ENCODE results near the gene MPRIP. TPM values are rescaled to one million over a fixed set of nuclear protein-coding genes. Genes with fewer than 3 reads are reported as not detected.

Gene MPRIP
- total and polyA plus RNA-seq, 2 donors (not counting 1 experiment from before 2014, with no cell fraction given), result 130 to 299 TPM

- no peaks in the 10 kb centered on the region for H3K79me2 ChIP-seq (ENCODE audit: control insufficient read depth, insufficient read depth, low read length)
- H3K27ac ChIP-seq (ENCODE audit: low read length in 2 of 2), result no peak overlapping the region
- ATAC-seq (ENCODE audit: low read depth) (no peak), DNase-seq (no peak)
- no peaks in the 10 kb centered on the region for H4K20me1 ChIP-seq (ENCODE audit: control insufficient read depth, insufficient read depth, low read length, poor library complexity, severe bottlenecking)
- H3K36me3 ChIP-seq (replicated peaks in 1 of 2; ENCODE audit: control extremely low read depth in 1 of 2, control insufficient read depth in 1 of 2, extremely low read depth in 1 of 2, insufficient read depth in 2 of 2, low read length in 1 of 2), result peaks cover 1 to 80% of the 10 kb centered on the region in 2 experiments
- no peaks in the 10 kb centered on the region for H3K27me3 Mint-ChIP-seq
- CTCF ChIA-PET, result no interaction called here
- H2AFZ ChIP-seq (ENCODE audit: insufficient read depth, low read depth, low read length, poor library complexity, severe bottlenecking), result no peak overlapping the region
- 94% methylated on average over 17 of the region's 17 CpGs for WGBS (ENCODE audit: insufficient coverage)
- no peaks in the 10 kb centered on the region for H3K9me3 Mint-ChIP-seq (ENCODE audit: insufficient read depth)
- TF ChIP-seq EZH2 (IDR thresholded peaks at IDR 0.05; ENCODE audit: borderline replicate concordance, insufficient read depth, low read depth, low read length, poor library complexity, severe bottlenecking) (no peak), CTCF (IDR thresholded peaks at IDR 0.05) (no peak)
- POLR2A ChIA-PET, result no interaction called here
- H3K4me1 Mint-ChIP-seq, result no peaks in the 10 kb centered on the region
- no peak overlapping the region for H3K9ac ChIP-seq (ENCODE audit: low read length)
- H3K9me3 ChIP-seq (ENCODE audit: control extremely low read depth in 1 of 3, control insufficient read depth in 2 of 3, insufficient read depth in 1 of 3, low read length in 2 of 3), result no peaks in the 10 kb centered on the region
- intact Hi-C loops (cut with micrococcal nuclease), result no loop called here
- H3K4me3 ChIP-seq (ENCODE audit: control extremely low read depth in 1 of 5, extremely low read depth in 1 of 5, insufficient read depth in 1 of 5, low read depth in 2 of 5, low read length in 4 of 5), result no peak overlapping the region
- H3K4me1 ChIP-seq (ENCODE audit: control insufficient read depth in 2 of 2, insufficient read depth in 2 of 2, low read length in 2 of 2), result no peaks in the 10 kb centered on the region
- H3K4me2 ChIP-seq (replicated peaks; ENCODE audit: low read depth, low read length, poor library complexity, severe bottlenecking), result no peak overlapping the region
- no peak overlapping the region for H3K27ac Mint-ChIP-seq
- no peak overlapping the region for H3K4me3 Mint-ChIP-seq
- H3K27me3 ChIP-seq (replicated peaks in 1 of 4; ENCODE audit: control extremely low read depth in 1 of 4, control insufficient read depth in 3 of 4, insufficient read depth in 4 of 4, low read length in 3 of 4), result no peaks in the 10 kb centered on the region
Measured at GRCh38 chr17:17164676-17165075, 122.4 kb downstream of the MPRIP start.

- no peak for DNase-seq
- Histone ChIP-seq H3K9me3 (ENCODE audit: control extremely low read depth in 1 of 3, control insufficient read depth in 2 of 3, insufficient read depth in 1 of 3, low read length in 2 of 3) (no peaks in the 10 kb centered on the region), H3K36me3 (replicated peaks in 1 of 2; ENCODE audit: control extremely low read depth in 1 of 2, control insufficient read depth in 1 of 2, extremely low read depth in 1 of 2, insufficient read depth in 2 of 2, low read length in 1 of 2) (peaks cover 1 to 76% of the 10 kb centered on the region in 2 experiments), H3K4me1 (ENCODE audit: control insufficient read depth in 2 of 2, insufficient read depth in 2 of 2, low read length in 2 of 2) (no peaks in the 10 kb centered on the region), H4K20me1 (ENCODE audit: control insufficient read depth, insufficient read depth, low read length, poor library complexity, severe bottlenecking) (no peaks in the 10 kb centered on the region), H3K4me2 (replicated peaks; ENCODE audit: low read depth, low read length, poor library complexity, severe bottlenecking) (no peak overlapping the region), H3K27me3 (replicated peaks in 1 of 4; ENCODE audit: control extremely low read depth in 1 of 4, control insufficient read depth in 3 of 4, insufficient read depth in 4 of 4, low read length in 3 of 4) (no peaks in the 10 kb centered on the region), H3K9ac (ENCODE audit: low read length) (no peak overlapping the region), H3K4me3 (ENCODE audit: control extremely low read depth in 1 of 5, extremely low read depth in 1 of 5, insufficient read depth in 1 of 5, low read depth in 2 of 5, low read length in 4 of 5) (no peak overlapping the region), H3K79me2 (ENCODE audit: control insufficient read depth, insufficient read depth, low read length) (no peaks in the 10 kb centered on the region), H3K27ac (ENCODE audit: low read length in 2 of 2) (no peak overlapping the region), H2AFZ (ENCODE audit: insufficient read depth, low read depth, low read length, poor library complexity, severe bottlenecking) (no peak overlapping the region)
- 97% methylated on average over 23 of the region's 23 CpGs for WGBS (ENCODE audit: insufficient coverage)
- ATAC-seq (ENCODE audit: low read depth), result no peak
- ChIA-PET CTCF (no interaction called here), POLR2A (no interaction called here)
- Mint-ChIP-seq H3K27ac (no peak overlapping the region), H3K4me3 (no peak overlapping the region), H3K4me1 (no peaks in the 10 kb centered on the region), H3K27me3 (no peaks in the 10 kb centered on the region), H3K9me3 (ENCODE audit: insufficient read depth) (no peaks in the 10 kb centered on the region)
- intact Hi-C loops (cut with micrococcal nuclease), result no loop called here
- TF ChIP-seq CTCF (IDR thresholded peaks at IDR 0.05), result no peak
- TF ChIP-seq EZH2 (IDR thresholded peaks at IDR 0.05; ENCODE audit: borderline replicate concordance, insufficient read depth, low read depth, low read length, poor library complexity, severe bottlenecking), result no peak
Measured at GRCh38 chr17:17165666-17166308, 123.5 kb downstream of the MPRIP start.
